ENCODE results near the gene OASL.
"Not testable (repeated sequence)": the region's sequence is repeated elsewhere in the genome, so short reads cannot be mapped to it uniquely, and the experiment has no call there.

GRCh38 chr12:121075911-121076310 is 36.9 kb upstream of the OASL start:
- not testable (repeated sequence) for TF ChIP-seq CTCF (IDR thresholded peaks at IDR 0.05); ZFX (IDR thresholded peaks at IDR 0.05; ENCODE audit: borderline replicate concordance)

Data from 22Rv1 (cell line).